Measurements from ENCODE around the gene HERC6. TPM values are rescaled to one million over a fixed set of nuclear protein-coding genes. Genes with fewer than 3 reads are reported as not detected.
"Not testable (repeated sequence)": the region's sequence is repeated elsewhere in the genome, so short reads cannot be mapped to it uniquely, and the experiment has no call there.

HERC6 gene
- total RNA-seq, 2 donors from 2014 or later = 2.3 to 8.8 TPM

- ATAC-seq = no peak
- no peak overlapping the region for H3K27ac ChIP-seq
- no peaks in the 10 kb centered on the region for H3K27me3 ChIP-seq
- TF ChIP-seq POLR2A (IDR thresholded peaks at IDR 0.05) = no peak
- TF ChIP-seq, protein P1, sequence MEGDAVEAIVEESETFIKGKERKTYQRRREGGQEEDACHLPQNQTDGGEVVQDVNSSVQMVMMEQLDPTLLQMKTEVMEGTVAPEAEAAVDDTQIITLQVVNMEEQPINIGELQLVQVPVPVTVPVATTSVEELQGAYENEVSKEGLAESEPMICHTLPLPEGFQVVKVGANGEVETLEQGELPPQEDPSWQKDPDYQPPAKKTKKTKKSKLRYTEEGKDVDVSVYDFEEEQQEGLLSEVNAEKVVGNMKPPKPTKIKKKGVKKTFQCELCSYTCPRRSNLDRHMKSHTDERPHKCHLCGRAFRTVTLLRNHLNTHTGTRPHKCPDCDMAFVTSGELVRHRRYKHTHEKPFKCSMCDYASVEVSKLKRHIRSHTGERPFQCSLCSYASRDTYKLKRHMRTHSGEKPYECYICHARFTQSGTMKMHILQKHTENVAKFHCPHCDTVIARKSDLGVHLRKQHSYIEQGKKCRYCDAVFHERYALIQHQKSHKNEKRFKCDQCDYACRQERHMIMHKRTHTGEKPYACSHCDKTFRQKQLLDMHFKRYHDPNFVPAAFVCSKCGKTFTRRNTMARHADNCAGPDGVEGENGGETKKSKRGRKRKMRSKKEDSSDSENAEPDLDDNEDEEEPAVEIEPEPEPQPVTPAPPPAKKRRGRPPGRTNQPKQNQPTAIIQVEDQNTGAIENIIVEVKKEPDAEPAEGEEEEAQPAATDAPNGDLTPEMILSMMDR (IDR thresholded peaks at IDR 0.05) = no peak
- intact Hi-C loops (cut with DNase I) = no loop called here
- H3K36me3 ChIP-seq (replicated peaks in 1 of 2; ENCODE audit: insufficient read depth in 1 of 2, low read depth in 2 of 2) = peaks cover 0 to 2% of the 10 kb centered on the region in 2 donors
- no peak for DNase-seq
- no peaks in the 10 kb centered on the region for H3K4me1 ChIP-seq
- H3K4me3 ChIP-seq = no peak overlapping the region
- H3K9me3 ChIP-seq = no peaks in the 10 kb centered on the region
- 84 to 89% methylated on average over 1 of the region's 1 CpG for WGBS, 2 donors
Measured at GRCh38 chr4:88435987-88436693, 57.5 kb downstream of the HERC6 start.

- intact Hi-C loops (cut with DNase I); H3K36me3 ChIP-seq (replicated peaks in 1 of 2; ENCODE audit: insufficient read depth in 1 of 2, low read depth in 2 of 2); H3K27me3 ChIP-seq; H3K9me3 ChIP-seq; DNase-seq; H3K4me3 ChIP-seq; H3K27ac ChIP-seq; H3K4me1 ChIP-seq; ATAC-seq: not testable (repeated sequence)
- 94 to 97% methylated on average over 4 of the region's 4 CpGs for WGBS, 2 donors
Measured at GRCh38 chr4:88437873-88438272, 59.2 kb downstream of the HERC6 start.

- Histone ChIP-seq H3K27me3 (no peaks in the 10 kb centered on the region), H3K4me3 (no peak overlapping the region), H3K9me3 (no peaks in the 10 kb centered on the region), H3K27ac (no peak overlapping the region), H3K4me1 (no peaks in the 10 kb centered on the region), H3K36me3 (replicated peaks in 1 of 2; ENCODE audit: insufficient read depth in 1 of 2, low read depth in 2 of 2) (peaks cover 0 to 2% of the 10 kb centered on the region in 2 donors)
- DNase-seq (no peak), ATAC-seq (no peak)
- WGBS, 2 donors = 92 to 94% methylated on average over 3 of the region's 3 CpGs
- intact Hi-C loops (cut with DNase I) = no loop called here
- TF ChIP-seq POLR2A (IDR thresholded peaks at IDR 0.05) = no peak
- TF ChIP-seq, protein P1 (IDR thresholded peaks at IDR 0.05) = no peak
Measured at GRCh38 chr4:88439161-88439760, 60.6 kb downstream of the HERC6 start.

DNA sequence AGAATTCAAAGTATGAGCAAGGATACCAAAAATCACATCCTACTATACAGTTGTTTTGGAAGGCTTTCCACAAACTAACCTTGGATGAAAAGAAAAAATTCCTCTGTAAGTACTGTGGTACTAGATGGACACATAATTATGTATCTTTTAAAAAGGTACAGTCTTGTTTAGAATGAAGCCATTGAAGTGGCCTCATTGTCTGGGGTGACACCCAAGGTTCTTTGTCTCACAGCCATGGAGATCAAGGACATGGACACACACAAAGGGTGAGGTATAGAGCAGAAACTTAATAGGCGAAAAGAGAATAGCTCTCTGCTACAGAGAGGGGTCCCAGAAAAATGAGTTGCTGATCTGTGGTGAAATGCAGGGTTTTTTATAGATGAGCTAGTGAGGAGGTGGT is 61.5 kb downstream of the HERC6 start:
- WGBS, 2 donors = 88 to 95% methylated on average over 1 of the region's 1 CpG
- Histone ChIP-seq H3K27me3 (no peaks in the 10 kb centered on the region), H3K4me1 (no peaks in the 10 kb centered on the region), H3K36me3 (replicated peaks in 1 of 2; ENCODE audit: insufficient read depth in 1 of 2, low read depth in 2 of 2) (peaks cover 0 to 2% of the 10 kb centered on the region in 2 donors), H3K9me3 (no peaks in the 10 kb centered on the region), H3K4me3 (no peak overlapping the region), H3K27ac (no peak overlapping the region)
- TF ChIP-seq, protein P1 (IDR thresholded peaks at IDR 0.05) = no peak
- no peak for TF ChIP-seq POLR2A (IDR thresholded peaks at IDR 0.05)
- intact Hi-C loops (cut with DNase I) = no loop called here
- ATAC-seq (no peak), DNase-seq (no peak)

DNA sequence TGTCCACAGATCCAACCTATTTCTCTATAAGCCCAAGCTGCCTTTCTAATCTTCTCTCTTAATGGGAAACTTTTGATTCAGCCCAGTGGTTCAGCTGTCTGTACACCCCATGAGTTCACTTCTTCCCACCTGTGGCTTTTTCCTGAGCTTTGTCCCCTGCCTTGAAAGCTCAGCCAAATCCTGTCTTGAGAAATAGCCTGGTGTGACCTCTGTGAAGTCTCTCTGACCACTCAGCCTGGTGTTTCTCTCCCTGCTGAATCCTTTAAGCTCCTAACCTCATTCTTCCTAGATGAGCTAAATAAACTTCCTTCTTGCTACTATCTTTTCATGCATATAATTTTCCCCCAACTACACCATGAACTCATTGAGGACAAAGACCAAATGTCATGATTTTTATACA is 63.0 kb downstream of the HERC6 start:
- Histone ChIP-seq H3K27ac (no peak overlapping the region), H3K4me1 (no peaks in the 10 kb centered on the region), H3K27me3 (no peaks in the 10 kb centered on the region), H3K4me3 (no peak overlapping the region), H3K36me3 (replicated peaks in 1 of 2; ENCODE audit: insufficient read depth in 1 of 2, low read depth in 2 of 2) (no peaks in the 10 kb centered on the region), H3K9me3 (no peaks in the 10 kb centered on the region)
- ATAC-seq (no peak), DNase-seq (no peak)
- intact Hi-C loops (cut with DNase I) = no loop called here
- no peak for TF ChIP-seq POLR2A (IDR thresholded peaks at IDR 0.05)
- TF ChIP-seq, protein P1 (IDR thresholded peaks at IDR 0.05) = no peak

All from body of pancreas (tissue), 4 donors.